Keratinocyte (primary cell): ENCODE results near the gene PALM3.

Source experiments
- CTCF ChIP-seq, 3 experiments: IDR thresholded peaks in 1 of 3; conservative IDR thresholded peaks in 1 of 3; optimal IDR thresholded peaks in 1 of 3; 2 replicates in 2 of 3; 3 replicates in 1 of 3; pipeline versions ENCODE3 to v1.5.1; 2011; ENCODE audit warnings: low read length in 3 of 3, mild to moderate bottlenecking in 3 of 3, moderate library complexity in 2 of 3, control low read depth in 1 of 3, inconsistent platforms in 1 of 3; ENCODE audit not compliant: insufficient read depth in 2 of 3; ENCODE audit errors: extremely low read depth in 1 of 3
- EZH2 ChIP-seq: IDR thresholded peaks from one replicate; pipeline ENCODE4 v1.6.1; 2012; ENCODE audit warnings: inconsistent platforms, mild to moderate bottlenecking, low read length, moderate library complexity

- TF ChIP-seq CTCF (optimal IDR thresholded peaks at IDR 0.05 in 1 of 3, IDR thresholded peaks at IDR 0.05 in 1 of 3, conservative IDR thresholded peaks at IDR 0.05 in 1 of 3; ENCODE audit: extremely low read depth in 1 of 3, insufficient read depth in 2 of 3, low read length in 3 of 3) (peak; percentile 79 to 94 (median 94)), EZH2 (no peak)
Measured at GRCh38 chr19:14048443-14049153, 13.3 kb downstream of the PALM3 start.
